Measurements from ENCODE around the gene ARSB. TPM values are rescaled to one million over a fixed set of nuclear protein-coding genes. Genes with fewer than 3 reads are reported as not detected.

The ARSB gene
- total RNA-seq, 1 experiment from 2014 or later: 11.4 TPM

- no peak overlapping the region for H2BK120ac ChIP-seq (ENCODE audit: low read depth, low read length, poor library complexity, severe bottlenecking)
- DNase-seq: no peak
- no peak overlapping the region for H4K91ac ChIP-seq (ENCODE audit: insufficient read length, low read depth, low read length)
- H4K8ac ChIP-seq (replicated peaks; ENCODE audit: insufficient read length, low read depth, low read length): no peak overlapping the region
- no peak overlapping the region for H2AFZ ChIP-seq (ENCODE audit: low read length)
- WGBS (ENCODE audit: extremely low coverage, insufficient read length, low lambda C conversion rate): no CpG with 5 or more reads among the region's 1 CpG
- no peak overlapping the region for H2BK12ac ChIP-seq (ENCODE audit: insufficient read length, low read depth, low read length)
- no peaks in the 10 kb centered on the region for H3K4me1 Mint-ChIP-seq
- no peaks in the 10 kb centered on the region for H3K9me3 ChIP-seq (ENCODE audit: control insufficient read depth, low read depth, low read length)
- H4K5ac ChIP-seq (ENCODE audit: insufficient read length, low read depth, low read length): no peak overlapping the region
- H4K20me1 ChIP-seq (ENCODE audit: control insufficient read depth, insufficient read depth, insufficient read length): no peaks in the 10 kb centered on the region
- H3K9ac ChIP-seq (ENCODE audit: extremely low read depth, insufficient read length, low read length): no peak overlapping the region
- H3K27ac ChIP-seq (ENCODE audit: insufficient read length, low read depth, low read length): no peak overlapping the region
- H3K4me2 ChIP-seq (ENCODE audit: insufficient read depth, insufficient read length, low read length): no peak overlapping the region
- H2BK20ac ChIP-seq (ENCODE audit: low read depth, low read length, poor library complexity, severe bottlenecking): no peak overlapping the region
- H3T11ph ChIP-seq (ENCODE audit: low read length): no peak overlapping the region
- H3K4me3 Mint-ChIP-seq: no peak overlapping the region
- no peak overlapping the region for H3K18ac ChIP-seq (ENCODE audit: insufficient read length, low read depth, low read length)
- TF ChIP-seq CTCF (conservative IDR thresholded peaks at IDR 0.05): no peak
- no peaks in the 10 kb centered on the region for H3K79me2 ChIP-seq (ENCODE audit: insufficient read depth, low read length)
- H2BK5ac ChIP-seq (ENCODE audit: insufficient read length, low read length): no peak overlapping the region
- H2AK5ac ChIP-seq (ENCODE audit: insufficient read length, low read length): no peak overlapping the region
- H3K4ac ChIP-seq (ENCODE audit: low read depth, low read length): no peak overlapping the region
- no peak overlapping the region for H3K23ac ChIP-seq (ENCODE audit: insufficient read length, low read depth, low read length)
- no peak overlapping the region for H3K14ac ChIP-seq (ENCODE audit: insufficient read depth, low read length)
- no peaks in the 10 kb centered on the region for H3K79me1 ChIP-seq (ENCODE audit: insufficient read depth, low read depth, low read length, poor library complexity, severe bottlenecking)
- H3K9me3 Mint-ChIP-seq: no peaks in the 10 kb centered on the region; a peak in 1 of 5 replicates
- no peaks in the 10 kb centered on the region for H3K23me2 ChIP-seq (ENCODE audit: insufficient read length, low read depth, low read length, poor library complexity, severe bottlenecking)
- no peak overlapping the region for H3K27ac Mint-ChIP-seq
- no peaks in the 10 kb centered on the region for H3K27me3 ChIP-seq (ENCODE audit: insufficient read depth, low read length)
- H2BK15ac ChIP-seq (ENCODE audit: low read depth, low read length): no peak overlapping the region
- H3K36me3 Mint-ChIP-seq (ENCODE audit: insufficient read depth in 1 of 3, low read depth in 3 of 3): no peaks in the 10 kb centered on the region
- H3K27me3 Mint-ChIP-seq (ENCODE audit: low read depth): no peaks in the 10 kb centered on the region
- no peaks in the 10 kb centered on the region for H3K4me1 ChIP-seq (ENCODE audit: insufficient read depth, low read length)
- H3K56ac ChIP-seq (ENCODE audit: insufficient read length, low read depth, low read length): no peak overlapping the region
Observed at GRCh38 chr5:79002374-79002773, 17.3 kb upstream of the ARSB start.

Measured in H9 (cell line).